Measurements from ENCODE around the gene LITAFD.
A peak's percentile ranks its signal among the peaks of the same experiment; 100 is the strongest.
"Not testable (repeated sequence)": the region's sequence is repeated elsewhere in the genome, so short reads cannot be mapped to it uniquely, and the experiment has no call there.

LITAFD gene

GRCh38 chr16:8899709-8900317 is 17.7 kb downstream of the LITAFD start:
- DNase-seq: no peak

GRCh38 chr16:8900343-8900742 is 18.2 kb downstream of the LITAFD start:
- DNase-seq: no peak

GRCh38 chr16:8901320-8901861 is 19.2 kb downstream of the LITAFD start:
- DNase-seq: no peak

GRCh38 chr16:8903004-8903403 is 20.9 kb downstream of the LITAFD start:
- DNase-seq: no peak

- DNase-seq: no peak
These were observed 21.9 kb downstream of the LITAFD start for GRCh38 chr16:8904018-8904430.

GRCh38 chr16:8905168-8905762 is 23.1 kb downstream of the LITAFD start:
- DNase-seq: peak in 1 of 2 experiments; percentile 34

- no peak for DNase-seq
These were observed 23.8 kb downstream of the LITAFD start for GRCh38 chr16:8905795-8906591.

GRCh38 chr16:8907096-8907495 is 24.9 kb downstream of the LITAFD start:
- no peak for DNase-seq

- DNase-seq: no peak
These were observed 26.8 kb downstream of the LITAFD start for GRCh38 chr16:8908810-8909468.

- no peak for DNase-seq
These were observed 28.7 kb downstream of the LITAFD start for GRCh38 chr16:8910811-8911210.

GRCh38 chr16:8912793-8913192 is 30.6 kb downstream of the LITAFD start:
- no peak for DNase-seq

GRCh38 chr16:8914098-8914497 is 31.9 kb downstream of the LITAFD start:
- DNase-seq: no peak

GRCh38 chr16:8915722-8916301 is 33.7 kb downstream of the LITAFD start:
- DNase-seq: no peak

GRCh38 chr16:8916541-8917225 is 34.5 kb downstream of the LITAFD start:
- no peak for DNase-seq

- not testable (repeated sequence) for DNase-seq
These were observed 35.2 kb downstream of the LITAFD start for GRCh38 chr16:8917336-8917735.

- no peak for DNase-seq
These were observed 37.2 kb downstream of the LITAFD start for GRCh38 chr16:8919089-8919933.

- DNase-seq: no peak
These were observed 37.8 kb downstream of the LITAFD start for GRCh38 chr16:8919934-8920462.

GRCh38 chr16:8920645-8921346 is 38.6 kb downstream of the LITAFD start:
- DNase-seq: no peak

GRCh38 chr16:8921347-8921984 is 39.3 kb downstream of the LITAFD start:
- no peak for DNase-seq

- no peak for DNase-seq
These were observed 41.0 kb downstream of the LITAFD start for GRCh38 chr16:8923199-8923598.
